Activated CD8-positive, alpha-beta T cell treated with anti-CD3 and anti-CD28 coated beads, Interleukin-2, amount 10 ng/mL, durations not matched to agents 7 days and 5 days (primary cell): ENCODE data around the gene ISM2. TPM values are rescaled to one million over a fixed set of nuclear protein-coding genes. Genes with fewer than 3 reads are reported as not detected.

Source experiments
- ATAC-seq: fragments of 150-1000 bp; cut with Tn5 transposase; one replicate; pipeline ENCODE4 v1.10.0; 2021; ENCODE audit warnings: moderate library complexity
- CTCF ChIA-PET: fragments of 350-600 bp; sonication (Branson Sonifier 250); formaldehyde crosslinking; loops from one replicate; lab custom pipeline; 2021; ENCODE audit warnings: antibody characterized with exemption; lab: Charles Lee
- POLR2A ChIA-PET: fragments of 350-600 bp; sonication (Branson Sonifier 250); formaldehyde crosslinking; loops from one replicate; lab custom pipeline; 2021; ENCODE audit warnings: antibody characterized with exemption; lab: Charles Lee
- DNase-seq: peaks from one replicate; pipeline ENCODE4 v3.0.0-alpha.2; 2020
- H3K27ac Mint-ChIP-seq: one replicate; pipeline ENCODE4 v1.8.0; 2021; ENCODE audit warnings: mild to moderate bottlenecking, mixed read lengths
- H3K27me3 Mint-ChIP-seq: one replicate; pipeline ENCODE4 v1.8.0; 2021; ENCODE audit warnings: low read depth, mixed read lengths
- H3K36me3 Mint-ChIP-seq: one replicate; pipeline ENCODE4 v1.8.0; 2021; ENCODE audit warnings: low read depth, mixed read lengths
- H3K4me1 Mint-ChIP-seq: one replicate; pipeline ENCODE4 v1.8.0; 2021; ENCODE audit warnings: low read depth, mixed read lengths
- H3K4me3 Mint-ChIP-seq: one replicate; pipeline ENCODE4 v1.8.0; 2021; ENCODE audit warnings: mild to moderate bottlenecking, mixed read lengths
- H3K9me3 Mint-ChIP-seq: one replicate; pipeline ENCODE4 v1.8.0; 2022; ENCODE audit warnings: mixed read lengths; ENCODE audit not compliant: insufficient read depth
- total RNA-seq, 2 experiments: library from RNA; stranded (reverse); gene quantifications; one replicate each; pipeline ENCODE4 v1.2.3, GENCODE V29; 2021

Gene ISM2
- total RNA-seq, 2 experiments from 2014 or later, result not detected

DNA sequence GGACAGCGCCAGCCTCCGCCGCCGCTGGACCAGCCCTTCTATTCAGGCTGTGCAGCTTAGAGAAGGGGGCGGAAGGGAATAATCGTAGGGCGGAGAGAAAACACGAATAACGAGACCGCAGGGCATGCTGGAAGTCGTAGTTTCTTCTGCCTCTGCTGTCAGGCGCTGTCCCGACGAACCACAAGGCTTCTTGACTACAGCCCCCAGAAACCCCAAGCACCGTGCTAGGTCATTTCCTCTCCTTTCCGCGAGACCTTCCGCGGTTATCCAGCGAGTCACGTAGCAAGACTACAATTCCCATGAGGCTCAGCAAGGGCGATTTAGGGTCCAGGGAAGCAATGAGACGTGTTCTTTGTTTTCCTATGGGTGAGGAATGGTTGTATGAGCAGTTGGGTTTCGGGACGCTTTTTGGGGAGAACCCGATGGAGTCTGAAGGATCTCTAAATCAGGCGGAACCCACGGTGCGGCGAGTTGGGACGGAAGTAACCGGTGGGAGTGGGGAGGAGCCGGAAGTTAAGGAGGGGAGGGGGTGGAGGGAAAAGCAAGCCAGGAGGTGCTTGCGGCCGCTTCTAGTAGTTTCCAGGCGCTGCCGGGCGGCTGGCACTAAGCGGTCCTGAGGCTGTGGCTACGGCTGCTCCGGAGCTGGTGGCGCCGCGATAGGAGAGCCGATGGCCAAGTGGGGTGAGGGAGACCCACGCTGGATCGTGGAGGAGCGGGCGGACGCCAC is 40.9 kb downstream of the ISM2 start, which contains the start of the genes AHSA1 and VIPAS39:
Gene AHSA1, plus strand, starts transcription at position 572 of the 727 bp plus-strand sequence. Its CDS starts 97 bp downstream, at position 669.
Gene VIPAS39, minus strand, starts transcription at position 80 of the 727 bp plus-strand sequence. CDS start 3,499 bp downstream, outside the sequence.
- H3K4me3 Mint-ChIP-seq, result peak within 1 kb of the TSS; percentile 100
- DNase-seq, result peak; percentile 98
- H3K9me3 Mint-ChIP-seq, result no peaks in the 10 kb centered on the region
- POLR2A ChIA-PET, result interaction anchor here (0.5 to 1.0 kb wide), 6 partner anchors 18 to 251 kb away, joined by 3 to 4 read pairs (median 4); partner anchors contain the start of genes ALKBH1, SAMD15, SLIRP and TMED8
- CTCF ChIA-PET, result interaction anchor here (0.6 to 3.6 kb wide), 9 partner anchors 81 to 306 kb away, joined by 3 to 48 read pairs (median 3); partner anchors contain the start of genes SAMD15 and TMED8
- ATAC-seq, result peak; percentile 92
- H3K27ac Mint-ChIP-seq, result peak within 1 kb of the TSS; percentile 100
- peaks cover 43% of the 10 kb centered on the region for H3K36me3 Mint-ChIP-seq
- H3K27me3 Mint-ChIP-seq, result no peaks in the 10 kb centered on the region
- peaks cover 26% of the 10 kb centered on the region for H3K4me1 Mint-ChIP-seq

- Mint-ChIP-seq H3K27ac (peak overlapping the region; percentile 100), H3K4me1 (peaks cover 26% of the 10 kb centered on the region), H3K27me3 (no peaks in the 10 kb centered on the region), H3K4me3 (peak overlapping the region; percentile 100), H3K36me3 (peaks cover 38% of the 10 kb centered on the region), H3K9me3 (no peaks in the 10 kb centered on the region)
- ChIA-PET POLR2A (interaction anchor here (0.6 to 0.9 kb wide), 2 partner anchors 80 to 251 kb away, joined by 3 to 4 read pairs; partner anchors contain the start of genes SAMD15, SLIRP and TMED8), CTCF (interaction anchor here (0.6 to 3.6 kb wide), 5 partner anchors 89 to 305 kb away, joined by 3 to 12 read pairs (median 3); no protein-coding TSS in a partner anchor)
- DNase-seq (no peak), ATAC-seq (no peak)
These were observed 41.5 kb downstream of the ISM2 start for GRCh38 chr14:77457115-77457521.

- POLR2A ChIA-PET, result no interaction called here
These were observed 42.5 kb downstream of the ISM2 start for GRCh38 chr14:77455966-77456640.

DNA sequence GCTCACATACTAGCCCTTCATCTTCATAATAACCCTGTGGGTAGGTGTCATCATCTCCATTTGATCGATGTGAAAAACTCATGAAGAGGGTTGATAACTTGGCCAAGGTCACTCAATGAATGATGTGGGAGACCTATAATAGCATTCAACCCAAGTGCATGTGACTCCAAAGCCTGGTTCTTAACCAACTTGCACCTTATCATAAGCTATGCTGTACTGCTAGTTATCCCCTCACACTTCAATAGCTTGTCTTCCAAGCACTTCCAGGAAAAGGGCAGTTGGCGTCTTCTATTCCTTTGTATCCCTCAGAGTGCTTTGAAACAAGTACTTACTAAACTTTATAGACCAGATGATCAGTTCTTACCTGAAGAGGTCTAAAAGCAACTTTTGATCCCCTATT is 56.4 kb downstream of the ISM2 start:
- H3K27me3 Mint-ChIP-seq, result no peaks in the 10 kb centered on the region
- POLR2A ChIA-PET, result no interaction called here
- DNase-seq, result no peak
- H3K9me3 Mint-ChIP-seq, result no peaks in the 10 kb centered on the region
- no peaks in the 10 kb centered on the region for H3K4me1 Mint-ChIP-seq
- peaks cover 38% of the 10 kb centered on the region for H3K36me3 Mint-ChIP-seq
- H3K4me3 Mint-ChIP-seq, result no peak overlapping the region
- H3K27ac Mint-ChIP-seq, result no peak overlapping the region
- no peak for ATAC-seq
- CTCF ChIA-PET, result interaction anchor here (0.8 kb wide), 1 partner anchor 9 kb away, joined by 4 read pairs; no protein-coding TSS in a partner anchor

More at GRCh38 chr14:77455966-77456640, 42.5 kb downstream of the ISM2 start:
- no peak for DNase-seq
- CTCF ChIA-PET, result interaction anchor here (1.0 to 3.6 kb wide), 2 partner anchors 79 to 90 kb away, joined by 3 to 12 read pairs; partner anchors contain the start of genes SAMD15 and TMED8
- Mint-ChIP-seq H3K36me3 (peaks cover 37% of the 10 kb centered on the region), H3K27ac (no peak overlapping the region), H3K4me1 (peaks cover 26% of the 10 kb centered on the region), H3K4me3 (peak overlapping the region; percentile 100), H3K27me3 (no peaks in the 10 kb centered on the region), H3K9me3 (no peaks in the 10 kb centered on the region)
- no peak for ATAC-seq

DNA sequence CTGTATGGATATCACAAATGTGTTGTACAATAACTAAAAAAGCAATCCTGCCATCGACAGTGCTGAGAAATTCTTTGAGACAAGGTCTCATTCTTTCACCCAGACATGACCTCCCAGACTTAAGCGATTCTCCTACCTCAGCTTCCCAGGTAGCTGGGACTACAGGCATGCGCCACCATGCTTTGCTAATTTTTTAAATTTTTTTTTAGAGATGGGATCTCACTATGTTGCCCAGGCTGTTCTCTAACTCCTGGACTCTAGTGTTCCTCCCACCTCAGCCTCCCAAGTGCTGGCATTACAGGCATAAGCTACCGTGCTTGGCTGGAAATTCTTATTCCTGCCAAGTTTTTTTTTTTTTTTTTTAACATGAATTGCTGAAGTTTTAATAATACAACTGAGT is 58.8 kb downstream of the ISM2 start:
- no peak for ATAC-seq
- H3K36me3 Mint-ChIP-seq, result peaks cover 42% of the 10 kb centered on the region
- POLR2A ChIA-PET, result interaction anchor here (1.2 kb wide), 1 partner anchor 19 kb away, joined by 3 read pairs; no protein-coding TSS in a partner anchor
- no peaks in the 10 kb centered on the region for H3K9me3 Mint-ChIP-seq
- no peaks in the 10 kb centered on the region for H3K27me3 Mint-ChIP-seq
- no peak overlapping the region for H3K27ac Mint-ChIP-seq
- no peak for DNase-seq
- no peaks in the 10 kb centered on the region for H3K4me1 Mint-ChIP-seq
- CTCF ChIA-PET, result interaction anchor here (1.5 kb wide), 1 partner anchor 19 kb away, joined by 3 read pairs; no protein-coding TSS in a partner anchor
- H3K4me3 Mint-ChIP-seq, result no peak overlapping the region

- Mint-ChIP-seq H3K4me3 (no peak overlapping the region), H3K36me3 (peaks cover 51% of the 10 kb centered on the region)
- POLR2A ChIA-PET, result no interaction called here
These were observed 60.0 kb downstream of the ISM2 start for GRCh38 chr14:77438596-77438995.

GRCh38 chr14:77436042-77436441 is 62.6 kb downstream of the ISM2 start:
- Mint-ChIP-seq H3K4me3 (no peak overlapping the region), H3K27ac (no peak overlapping the region), H3K9me3 (no peaks in the 10 kb centered on the region), H3K4me1 (no peaks in the 10 kb centered on the region), H3K36me3 (peaks cover 37% of the 10 kb centered on the region), H3K27me3 (no peaks in the 10 kb centered on the region)
- no peak for ATAC-seq
- CTCF ChIA-PET, result no interaction called here
- POLR2A ChIA-PET, result interaction anchor here (0.7 kb wide), 1 partner anchor 114 kb away, joined by 3 read pairs; no protein-coding TSS in a partner anchor
- DNase-seq, result no peak

More at GRCh38 chr14:77438596-77438995, 60.0 kb downstream of the ISM2 start:
- no peaks in the 10 kb centered on the region for H3K27me3 Mint-ChIP-seq
- H3K9me3 Mint-ChIP-seq, result no peaks in the 10 kb centered on the region
- H3K27ac Mint-ChIP-seq, result no peak overlapping the region
- CTCF ChIA-PET, result interaction anchor here (1.5 kb wide), 1 partner anchor 20 kb away, joined by 3 read pairs; no protein-coding TSS in a partner anchor
- H3K4me1 Mint-ChIP-seq, result no peaks in the 10 kb centered on the region
- ATAC-seq, result no peak
- no peak for DNase-seq

DNA sequence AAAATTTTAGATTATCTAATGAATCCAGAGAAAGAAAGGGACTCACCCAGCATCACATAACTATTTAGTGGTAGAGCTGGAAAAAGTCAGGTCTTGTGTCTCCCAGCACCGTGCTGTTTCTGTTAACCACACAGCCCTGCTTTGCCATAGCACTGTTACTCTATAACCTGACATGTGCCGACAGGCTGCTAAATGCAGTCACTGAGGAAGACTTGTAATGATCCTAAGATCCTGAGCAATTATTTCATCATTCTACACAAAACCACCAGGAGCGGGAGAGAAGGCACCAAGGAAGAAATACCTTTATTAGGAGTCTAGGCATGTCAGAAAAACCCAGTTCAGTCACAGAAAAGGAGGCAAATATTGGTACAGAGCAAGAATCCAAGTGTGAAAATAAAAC is 72.2 kb downstream of the ISM2 start:
- ATAC-seq (no peak), DNase-seq (no peak)
- H3K27me3 Mint-ChIP-seq, result no peaks in the 10 kb centered on the region
- no peaks in the 10 kb centered on the region for H3K9me3 Mint-ChIP-seq
- H3K27ac Mint-ChIP-seq, result no peak overlapping the region
- ChIA-PET POLR2A (no interaction called here), CTCF (no interaction called here)
- H3K4me3 Mint-ChIP-seq, result no peak overlapping the region
- H3K4me1 Mint-ChIP-seq, result no peaks in the 10 kb centered on the region
- peaks cover 67% of the 10 kb centered on the region for H3K36me3 Mint-ChIP-seq

GRCh38 chr14:77424862-77425261 is 73.8 kb downstream of the ISM2 start:
- Mint-ChIP-seq H3K4me3 (no peak overlapping the region), H3K36me3 (peaks cover 68% of the 10 kb centered on the region), H3K27me3 (no peaks in the 10 kb centered on the region), H3K9me3 (peaks cover 3% of the 10 kb centered on the region), H3K27ac (no peak overlapping the region), H3K4me1 (no peaks in the 10 kb centered on the region)
- DNase-seq (no peak), ATAC-seq (no peak)
- POLR2A ChIA-PET, result no interaction called here
- CTCF ChIA-PET, result no interaction called here
